Activated CD4-positive, alpha-beta memory T cell treated with anti-CD3 and anti-CD28 coated beads, Interleukin-2, amount 10 ng/mL, durations not matched to agents 7 days and 5 days (primary cell): ENCODE data around the gene DPP6. TPM values are rescaled to one million over a fixed set of nuclear protein-coding genes. Genes with fewer than 3 reads are reported as not detected.

ENCODE experiments used
- CTCF ChIA-PET: fragments of 350-600 bp; sonication (Branson Sonifier 250); formaldehyde crosslinking; loops from one replicate; lab custom pipeline; 2021; ENCODE audit warnings: antibody characterized with exemption, inconsistent platforms; lab: Charles Lee
- POLR2A ChIA-PET: fragments of 350-600 bp; sonication (Branson Sonifier 250); formaldehyde crosslinking; loops from one replicate; lab custom pipeline; 2021; ENCODE audit warnings: antibody characterized with exemption; lab: Charles Lee
- DNase-seq: peaks from one replicate; pipeline ENCODE4 v3.0.0-alpha.2; 2020
- H3K27ac Mint-ChIP-seq: one replicate; pipeline ENCODE4 v1.8.0; 2021; ENCODE audit warnings: mild to moderate bottlenecking, mixed read lengths
- H3K27me3 Mint-ChIP-seq: one replicate; pipeline ENCODE4 v1.8.0; 2021; ENCODE audit warnings: mixed read lengths
- H3K36me3 Mint-ChIP-seq: one replicate; pipeline ENCODE4 v1.8.0; 2021; ENCODE audit warnings: low read depth, mixed read lengths
- H3K4me1 Mint-ChIP-seq: one replicate; pipeline ENCODE4 v1.8.0; 2021; ENCODE audit warnings: mixed read lengths
- H3K4me3 Mint-ChIP-seq: one replicate; pipeline ENCODE4 v1.8.0; 2021; ENCODE audit warnings: mild to moderate bottlenecking, mixed read lengths
- H3K9me3 Mint-ChIP-seq: one replicate; pipeline ENCODE4 v1.8.0; 2021; ENCODE audit warnings: mixed read lengths
- total RNA-seq, 2 experiments: library from RNA; stranded (reverse); gene quantifications; one replicate each; pipeline ENCODE4 v1.2.3, GENCODE V29; 2021

The DPP6 gene
- total RNA-seq, 2 experiments from 2014 or later = not detected

DNA sequence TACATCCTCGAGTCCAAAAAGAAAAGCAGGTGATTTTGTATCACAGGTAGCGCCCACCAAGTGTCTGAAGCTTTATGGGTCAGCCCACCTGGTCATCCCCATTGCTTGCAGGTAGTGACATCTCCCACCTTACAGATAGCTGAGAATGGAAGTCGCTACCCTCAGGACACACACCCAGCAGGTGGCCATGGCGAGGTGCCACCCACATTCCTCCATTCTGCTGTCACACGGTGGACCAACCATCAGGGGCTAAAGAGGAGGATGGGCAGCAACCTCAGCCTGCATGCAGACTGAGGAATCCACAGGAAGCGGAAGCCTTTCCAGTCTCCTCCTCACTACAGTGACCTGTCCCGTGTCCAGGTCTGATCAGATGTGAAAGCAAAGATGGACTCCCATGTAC lies 787.9 kb downstream of the DPP6 start:
- Mint-ChIP-seq H3K27ac (no peak overlapping the region), H3K4me1 (no peaks in the 10 kb centered on the region), H3K9me3 (peaks cover 2% of the 10 kb centered on the region), H3K27me3 (peaks cover 5% of the 10 kb centered on the region), H3K4me3 (no peak overlapping the region), H3K36me3 (no peaks in the 10 kb centered on the region)
- DNase-seq = no peak
- ChIA-PET CTCF (no interaction called here), POLR2A (no interaction called here)

GRCh38 chr7:154841731-154842331 lies 789.6 kb downstream of the DPP6 start:
- POLR2A ChIA-PET = no interaction called here
- CTCF ChIA-PET = no interaction called here
- Mint-ChIP-seq H3K27me3 (peaks cover 5% of the 10 kb centered on the region), H3K9me3 (peaks cover 2% of the 10 kb centered on the region), H3K4me3 (no peak overlapping the region), H3K4me1 (no peaks in the 10 kb centered on the region), H3K36me3 (no peaks in the 10 kb centered on the region), H3K27ac (no peak overlapping the region)
- DNase-seq = no peak

- Mint-ChIP-seq H3K9me3 (peaks cover under 1% of the 10 kb centered on the region), H3K36me3 (no peaks in the 10 kb centered on the region), H3K27me3 (peaks cover 5% of the 10 kb centered on the region), H3K4me1 (no peaks in the 10 kb centered on the region), H3K4me3 (no peak overlapping the region), H3K27ac (no peak overlapping the region)
- POLR2A ChIA-PET = no interaction called here
- CTCF ChIA-PET = no interaction called here
- DNase-seq = no peak
These were observed 790.4 kb downstream of the DPP6 start for GRCh38 chr7:154842591-154842990.

DNA sequence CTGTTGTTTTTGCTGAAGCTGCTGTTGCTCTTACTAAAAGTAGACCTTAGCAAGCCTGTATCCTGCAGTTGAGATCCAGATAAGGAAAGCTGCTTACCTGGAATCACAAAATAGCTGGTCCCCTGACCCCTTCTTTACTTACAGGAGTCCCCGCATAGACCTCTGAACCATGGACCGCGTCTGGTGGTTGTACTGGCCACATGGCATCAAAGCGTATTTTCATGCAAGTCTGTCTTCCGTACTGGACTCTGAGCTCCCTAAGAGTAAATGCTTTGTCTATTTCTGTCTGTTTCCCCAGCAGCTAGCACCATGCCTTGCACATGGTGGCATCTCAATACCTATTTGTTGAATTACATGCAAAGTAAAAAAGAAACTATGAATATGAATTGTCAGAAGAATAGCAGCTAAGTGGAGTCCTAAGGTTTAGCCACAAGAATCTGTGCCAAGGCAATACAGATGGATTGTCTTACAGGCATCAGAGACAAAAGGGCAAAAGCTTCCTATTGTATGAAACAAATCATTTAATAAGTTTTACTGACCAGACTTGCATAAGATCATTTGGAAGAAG lies 791.6 kb downstream of the DPP6 start:
- Mint-ChIP-seq H3K27me3 (peaks cover 5% of the 10 kb centered on the region), H3K36me3 (no peaks in the 10 kb centered on the region), H3K4me3 (no peak overlapping the region), H3K9me3 (no peaks in the 10 kb centered on the region), H3K27ac (no peak overlapping the region), H3K4me1 (no peaks in the 10 kb centered on the region)
- no peak for DNase-seq
- ChIA-PET POLR2A (no interaction called here), CTCF (no interaction called here)

DNA sequence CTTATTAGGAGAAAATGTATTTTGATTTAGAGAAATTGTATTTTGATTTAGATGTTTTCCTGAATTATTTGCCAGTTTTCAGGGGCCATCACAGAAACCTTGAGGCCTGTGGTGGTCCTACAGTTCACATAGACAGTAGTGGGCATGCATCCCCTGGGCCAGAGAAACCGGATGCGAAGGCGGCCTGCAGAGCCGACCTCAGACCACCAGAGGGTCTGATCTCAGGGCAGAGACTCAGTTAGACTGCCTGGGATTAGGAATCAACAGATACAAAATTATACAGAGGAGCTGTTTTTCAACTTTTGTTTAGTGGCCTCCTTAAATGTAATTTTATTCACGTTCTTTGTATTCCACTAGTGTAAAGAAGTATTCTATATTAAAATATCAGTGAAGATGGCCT lies 792.3 kb downstream of the DPP6 start:
- ChIA-PET CTCF (no interaction called here), POLR2A (no interaction called here)
- Mint-ChIP-seq H3K27ac (no peak overlapping the region), H3K4me3 (no peak overlapping the region), H3K27me3 (peaks cover 5% of the 10 kb centered on the region), H3K4me1 (no peaks in the 10 kb centered on the region), H3K9me3 (no peaks in the 10 kb centered on the region), H3K36me3 (no peaks in the 10 kb centered on the region)
- no peak for DNase-seq

- no peaks in the 10 kb centered on the region for H3K4me1 Mint-ChIP-seq
- H3K27ac Mint-ChIP-seq = no peak overlapping the region
- H3K36me3 Mint-ChIP-seq = no peaks in the 10 kb centered on the region
- H3K9me3 Mint-ChIP-seq = no peaks in the 10 kb centered on the region
- POLR2A ChIA-PET = no interaction called here
- CTCF ChIA-PET = no interaction called here
- H3K27me3 Mint-ChIP-seq = peaks cover 5% of the 10 kb centered on the region
- DNase-seq = no peak
- H3K4me3 Mint-ChIP-seq = no peak overlapping the region
These were observed 792.8 kb downstream of the DPP6 start for GRCh38 chr7:154844955-154845354.

DNA sequence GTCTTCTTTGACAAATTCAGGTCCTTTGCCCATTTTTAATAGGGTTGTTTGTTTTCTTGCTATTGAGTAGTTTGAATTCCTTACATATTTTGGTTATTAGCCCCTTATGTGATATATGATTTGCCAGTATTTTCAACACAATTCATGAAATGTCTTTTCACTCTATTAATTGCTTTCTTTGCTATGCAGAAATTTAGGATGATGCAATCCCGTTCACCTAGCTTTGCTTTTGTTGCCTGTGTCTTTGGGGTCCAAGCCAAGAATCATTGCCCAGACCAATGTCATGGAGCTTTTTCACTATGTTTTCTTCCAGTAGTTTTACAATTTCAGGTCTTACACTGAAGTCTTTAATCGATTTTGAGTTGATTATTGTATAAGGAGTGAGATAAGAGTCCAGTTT lies 796.3 kb downstream of the DPP6 start:
- H3K27me3 Mint-ChIP-seq = peaks cover 1% of the 10 kb centered on the region
- no peak overlapping the region for H3K27ac Mint-ChIP-seq
- no peak for DNase-seq
- ChIA-PET POLR2A (no interaction called here), CTCF (no interaction called here)
- H3K4me3 Mint-ChIP-seq = no peak overlapping the region
- H3K4me1 Mint-ChIP-seq = no peaks in the 10 kb centered on the region
- H3K36me3 Mint-ChIP-seq = no peaks in the 10 kb centered on the region
- no peaks in the 10 kb centered on the region for H3K9me3 Mint-ChIP-seq

DNA sequence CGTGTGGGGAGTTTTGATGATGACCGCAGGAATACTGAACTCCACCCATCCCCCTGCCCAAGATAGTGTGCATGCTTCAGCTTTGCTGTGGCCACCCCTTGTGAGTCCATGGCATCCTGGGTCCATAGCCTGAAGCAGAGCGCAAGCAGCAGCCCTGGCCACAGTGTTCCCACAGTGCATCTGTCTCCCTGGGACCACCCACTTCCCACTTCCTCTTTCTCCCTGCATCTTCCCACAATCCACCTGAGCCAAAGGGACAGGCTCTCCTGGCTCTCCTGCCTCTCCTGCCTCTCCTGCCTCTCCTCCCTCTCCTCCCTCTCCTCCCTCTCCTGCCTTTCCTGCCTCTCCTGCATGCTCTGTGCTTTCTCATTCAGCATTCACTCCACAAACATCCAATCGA lies 800.0 kb downstream of the DPP6 start:
- no peaks in the 10 kb centered on the region for H3K4me1 Mint-ChIP-seq
- H3K27ac Mint-ChIP-seq = no peak overlapping the region
- no peak for DNase-seq
- no peaks in the 10 kb centered on the region for H3K36me3 Mint-ChIP-seq
- POLR2A ChIA-PET = no interaction called here
- no peaks in the 10 kb centered on the region for H3K27me3 Mint-ChIP-seq
- H3K4me3 Mint-ChIP-seq = no peak overlapping the region
- CTCF ChIA-PET = no interaction called here
- no peaks in the 10 kb centered on the region for H3K9me3 Mint-ChIP-seq

DNA sequence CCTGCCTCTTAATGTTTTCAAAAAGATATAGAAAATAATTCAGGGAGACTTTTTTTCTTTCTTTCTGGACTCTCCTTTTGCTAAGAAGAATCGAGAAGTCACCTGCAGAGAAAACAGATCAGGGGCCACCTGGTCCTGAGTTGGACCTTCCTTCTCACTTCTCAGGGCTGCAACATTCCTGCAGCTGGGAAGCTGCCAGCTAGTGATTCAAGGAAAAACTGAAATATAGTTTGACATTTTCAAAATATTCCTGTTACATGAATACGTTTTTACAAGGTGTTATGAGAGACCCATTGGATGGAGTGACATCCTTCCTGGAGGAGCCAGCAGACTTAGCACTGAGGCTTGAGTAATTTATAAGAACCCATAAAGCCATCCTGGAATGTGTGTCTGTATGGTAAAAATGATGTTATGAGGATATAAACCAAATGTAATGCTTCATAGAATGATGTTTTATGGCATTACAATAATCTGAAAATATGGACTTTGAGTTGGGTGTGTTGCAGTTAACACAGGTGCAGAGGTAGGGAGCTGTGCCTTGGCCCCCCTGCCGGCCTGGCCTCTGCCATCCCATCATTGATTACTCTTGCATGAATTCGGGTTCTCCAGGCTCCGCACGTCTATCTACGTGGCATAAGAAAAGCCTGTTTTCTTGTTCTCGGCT lies 801.0 kb downstream of the DPP6 start:
- Mint-ChIP-seq H3K9me3 (no peaks in the 10 kb centered on the region), H3K4me1 (no peaks in the 10 kb centered on the region), H3K27me3 (no peaks in the 10 kb centered on the region), H3K36me3 (no peaks in the 10 kb centered on the region), H3K27ac (no peak overlapping the region), H3K4me3 (no peak overlapping the region)
- ChIA-PET POLR2A (no interaction called here), CTCF (no interaction called here)
- no peak for DNase-seq

DNA sequence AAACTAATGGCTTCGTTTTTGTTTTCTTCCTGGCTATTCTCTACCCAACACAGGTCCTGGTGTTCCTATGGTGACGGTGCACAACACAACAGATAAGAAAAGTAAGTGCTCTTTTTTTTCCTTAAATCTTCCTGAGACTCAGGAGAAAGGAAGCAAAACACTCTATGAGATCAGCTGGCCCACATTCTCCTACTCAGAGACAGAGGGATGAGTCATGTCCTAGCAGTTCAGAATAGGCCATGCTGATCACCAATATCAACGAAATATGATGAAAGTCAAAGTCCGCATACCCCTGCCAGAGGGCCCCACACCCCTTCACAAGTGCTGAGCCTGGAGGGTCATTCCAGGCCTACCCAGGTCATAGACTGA lies 801.5 kb downstream of the DPP6 start:
- POLR2A ChIA-PET = no interaction called here
- Mint-ChIP-seq H3K27me3 (no peaks in the 10 kb centered on the region), H3K4me1 (no peaks in the 10 kb centered on the region)

GRCh38 chr7:154854836-154855235 lies 802.6 kb downstream of the DPP6 start:
- H3K27ac Mint-ChIP-seq = no peak overlapping the region
- CTCF ChIA-PET = no interaction called here
- POLR2A ChIA-PET = no interaction called here
- H3K9me3 Mint-ChIP-seq = no peaks in the 10 kb centered on the region
- H3K4me3 Mint-ChIP-seq = no peak overlapping the region
- no peaks in the 10 kb centered on the region for H3K4me1 Mint-ChIP-seq
- H3K27me3 Mint-ChIP-seq = no peaks in the 10 kb centered on the region
- no peak for DNase-seq
- H3K36me3 Mint-ChIP-seq = no peaks in the 10 kb centered on the region

More for the DNA sequence above, 801.5 kb downstream of the DPP6 start:
- Mint-ChIP-seq H3K9me3 (no peaks in the 10 kb centered on the region), H3K4me3 (no peak overlapping the region), H3K36me3 (no peaks in the 10 kb centered on the region), H3K27ac (no peak overlapping the region)
- CTCF ChIA-PET = no interaction called here
- no peak for DNase-seq

DNA sequence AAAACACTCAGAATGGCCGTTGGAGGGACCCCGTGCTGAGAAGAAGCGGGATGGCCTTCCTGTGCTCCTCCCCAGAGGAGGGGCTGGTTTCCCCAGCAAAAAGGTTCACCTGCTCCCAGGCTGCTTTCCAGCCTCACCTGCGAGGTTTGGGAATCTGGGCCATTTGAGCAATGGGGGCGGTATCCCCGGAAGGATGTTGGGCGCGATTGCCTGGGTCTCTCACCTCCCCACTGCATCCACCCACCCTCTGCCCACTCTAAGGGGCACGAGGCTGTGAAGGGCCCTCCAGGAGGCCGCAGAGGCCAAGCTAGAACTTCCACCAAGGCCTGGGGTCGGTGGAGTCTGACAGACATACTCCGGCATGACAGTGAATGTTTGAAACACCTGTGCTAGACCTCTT lies 803.2 kb downstream of the DPP6 start:
- H3K9me3 Mint-ChIP-seq = no peaks in the 10 kb centered on the region
- no peaks in the 10 kb centered on the region for H3K36me3 Mint-ChIP-seq
- no peaks in the 10 kb centered on the region for H3K27me3 Mint-ChIP-seq
- no peak for DNase-seq
- ChIA-PET POLR2A (no interaction called here), CTCF (no interaction called here)
- no peaks in the 10 kb centered on the region for H3K4me1 Mint-ChIP-seq
- H3K27ac Mint-ChIP-seq = no peak overlapping the region
- no peak overlapping the region for H3K4me3 Mint-ChIP-seq

- CTCF ChIA-PET = no interaction called here
- no peak for DNase-seq
- Mint-ChIP-seq H3K27ac (no peak overlapping the region), H3K4me3 (no peak overlapping the region), H3K36me3 (no peaks in the 10 kb centered on the region), H3K4me1 (no peaks in the 10 kb centered on the region), H3K27me3 (no peaks in the 10 kb centered on the region), H3K9me3 (no peaks in the 10 kb centered on the region)
- POLR2A ChIA-PET = no interaction called here
These were observed 804.5 kb downstream of the DPP6 start for GRCh38 chr7:154856733-154857132.

GRCh38 chr7:154857240-154857639 lies 805.0 kb downstream of the DPP6 start:
- Mint-ChIP-seq H3K36me3 (no peaks in the 10 kb centered on the region), H3K4me3 (no peak overlapping the region)
- POLR2A ChIA-PET = no interaction called here

More at GRCh38 chr7:154857240-154857639, 805.0 kb downstream of the DPP6 start:
- no peaks in the 10 kb centered on the region for H3K27me3 Mint-ChIP-seq
- no peaks in the 10 kb centered on the region for H3K9me3 Mint-ChIP-seq
- DNase-seq = no peak
- H3K4me1 Mint-ChIP-seq = no peaks in the 10 kb centered on the region
- no peak overlapping the region for H3K27ac Mint-ChIP-seq
- CTCF ChIA-PET = no interaction called here
